Activated CD8-positive, alpha-beta memory T cell treated with anti-CD3 and anti-CD28 coated beads, Interleukin-2, amount 50 U/mL, for 1 hour (primary cell): Measurements from ENCODE around the gene COA5.
"Not testable (repeated sequence)": the region's sequence is repeated elsewhere in the genome, so short reads cannot be mapped to it uniquely, and the experiment has no call there.

Experiments used
- DNase-seq: peaks from one replicate; pipeline ENCODE4 v3.0.0-alpha.2; 2020; ENCODE audit errors: extremely low read depth

Gene COA5

DNA sequence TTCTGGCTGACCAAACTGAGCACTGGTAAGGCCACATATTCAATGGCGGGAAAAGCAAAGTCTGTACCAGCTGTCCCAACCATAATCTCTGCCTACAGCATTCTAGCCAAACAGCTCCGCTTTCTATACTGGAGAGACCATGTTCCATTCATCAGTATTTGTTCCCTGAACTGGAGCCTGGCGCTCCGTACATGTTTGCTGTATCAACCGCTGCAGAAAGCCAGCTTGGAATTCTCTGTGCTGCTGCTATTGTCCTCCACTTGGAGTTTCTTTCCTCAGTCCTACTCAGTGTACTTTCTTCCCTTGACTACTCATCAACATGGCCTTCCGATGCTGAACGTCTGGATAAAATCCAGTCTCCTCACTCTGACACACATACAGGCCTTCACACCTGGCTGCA, 1.9 kb downstream of the COA5 start:
- no peak for DNase-seq

DNA sequence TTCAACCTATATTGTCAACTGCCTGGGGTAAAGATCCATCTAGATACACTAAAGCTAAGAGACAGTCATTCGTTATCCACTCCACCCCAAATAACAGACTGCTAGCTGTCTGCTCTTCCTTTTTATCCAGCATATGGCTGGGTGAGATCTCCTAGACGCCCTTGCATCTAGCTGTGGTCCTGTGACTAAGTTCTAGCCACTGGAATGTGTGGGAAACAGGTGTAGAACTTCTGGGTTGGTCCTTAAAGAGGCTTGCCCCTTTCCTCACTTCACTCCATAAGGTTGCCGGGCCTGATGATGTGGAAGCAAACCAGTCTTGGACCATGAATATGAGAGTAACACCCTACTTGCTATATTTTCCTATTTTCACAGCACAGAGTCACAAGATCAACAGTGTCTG, 3.2 kb downstream of the COA5 start:
- no peak for DNase-seq

DNA sequence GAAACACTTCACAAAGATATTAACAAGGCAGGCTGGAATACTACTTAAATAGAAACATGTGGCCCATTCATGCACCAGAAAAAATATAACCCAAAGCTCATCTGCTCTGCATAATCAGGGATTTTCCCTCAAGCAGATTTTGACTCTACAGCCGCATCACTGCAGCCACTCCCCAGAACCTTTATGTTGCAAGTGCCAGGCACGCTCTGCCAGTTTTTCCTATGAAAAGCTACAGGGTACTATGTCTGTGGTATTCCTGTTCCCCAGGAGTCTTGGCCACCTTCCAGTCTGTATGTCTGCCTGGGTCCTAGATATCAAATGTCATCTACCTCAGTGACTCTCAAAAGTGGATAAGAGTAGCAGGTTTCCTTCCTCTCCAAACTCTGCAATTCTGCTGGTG, 3.8 kb downstream of the COA5 start:
- no peak for DNase-seq

DNA sequence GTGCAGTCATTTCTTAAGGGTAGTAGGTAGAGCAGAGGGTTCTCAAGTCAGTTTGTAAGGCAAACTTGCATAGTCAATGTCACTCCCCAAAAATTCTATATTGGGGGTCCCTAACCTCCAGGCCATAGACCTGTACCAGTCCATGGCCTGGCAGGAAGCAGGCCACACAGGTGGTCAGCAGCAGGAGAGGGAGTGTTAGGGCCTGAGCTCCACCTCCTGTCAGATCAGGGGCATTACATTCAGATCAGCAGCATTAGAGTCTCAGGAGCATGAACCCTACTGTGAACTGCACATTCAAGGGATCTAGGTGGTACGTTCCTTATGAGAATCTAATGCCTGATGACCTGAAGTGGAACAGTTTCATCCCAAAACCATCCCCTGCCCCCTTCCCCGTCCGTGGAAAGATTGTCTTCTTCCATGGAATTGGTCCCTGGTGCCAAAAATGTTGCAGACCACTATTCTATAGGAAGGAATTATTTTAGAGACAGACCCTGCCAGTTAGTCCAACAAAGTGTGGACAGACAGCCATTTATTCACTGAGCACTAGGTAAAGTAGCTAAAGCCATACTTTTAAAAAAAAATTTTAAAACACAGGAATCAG, 6.7 kb downstream of the COA5 start:
- DNase-seq = no peak

DNA sequence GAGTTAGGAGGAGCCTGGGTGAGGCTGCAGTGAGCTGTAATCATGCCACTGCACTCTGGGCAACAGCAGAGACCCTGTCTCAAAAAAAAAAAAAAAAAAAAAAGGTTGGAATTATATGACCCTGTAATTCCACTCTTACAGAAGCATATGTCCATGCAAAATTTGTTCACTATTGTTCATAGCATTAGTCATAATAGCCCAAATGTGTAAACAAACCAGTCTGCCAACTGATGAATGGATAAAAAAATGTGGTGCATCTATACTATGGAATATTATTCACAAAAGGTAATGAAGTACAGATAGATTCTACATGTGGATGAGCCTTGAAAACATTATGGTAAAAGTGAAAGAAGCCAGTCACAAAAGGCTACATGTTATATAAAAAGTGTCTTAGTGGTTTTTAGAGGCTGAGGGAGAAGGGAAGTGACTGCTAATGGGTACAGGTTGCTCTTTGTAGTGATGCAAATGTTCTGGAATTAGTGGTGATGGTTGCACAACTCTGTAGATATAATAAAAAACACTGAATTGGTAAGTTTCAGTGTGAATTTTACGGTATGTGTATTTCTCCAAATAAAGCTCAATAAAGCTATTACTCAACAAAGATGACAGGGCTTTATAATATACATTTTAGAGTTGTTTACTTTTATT, 9.4 kb downstream of the COA5 start:
- DNase-seq = no peak

DNA sequence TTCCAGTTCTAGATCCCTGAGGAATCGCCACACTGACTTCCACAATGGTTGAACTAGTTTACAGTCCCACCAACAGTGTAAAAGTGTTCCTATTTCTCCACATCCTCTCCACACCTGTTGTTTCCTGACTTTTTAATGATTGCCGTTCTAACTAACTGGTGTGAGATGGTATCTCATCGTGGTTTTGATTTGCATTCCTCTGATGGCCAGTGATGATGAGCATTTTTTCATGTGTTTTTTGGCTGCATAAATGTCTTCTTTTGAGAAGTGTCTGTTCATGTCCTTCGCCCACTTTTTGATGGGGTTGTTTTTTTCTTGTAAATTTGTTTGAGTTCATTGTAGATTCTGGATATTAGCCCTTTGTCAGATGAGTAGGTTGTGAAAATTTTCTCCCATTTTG, 13.6 kb downstream of the COA5 start:
- not testable (repeated sequence) for DNase-seq

DNA sequence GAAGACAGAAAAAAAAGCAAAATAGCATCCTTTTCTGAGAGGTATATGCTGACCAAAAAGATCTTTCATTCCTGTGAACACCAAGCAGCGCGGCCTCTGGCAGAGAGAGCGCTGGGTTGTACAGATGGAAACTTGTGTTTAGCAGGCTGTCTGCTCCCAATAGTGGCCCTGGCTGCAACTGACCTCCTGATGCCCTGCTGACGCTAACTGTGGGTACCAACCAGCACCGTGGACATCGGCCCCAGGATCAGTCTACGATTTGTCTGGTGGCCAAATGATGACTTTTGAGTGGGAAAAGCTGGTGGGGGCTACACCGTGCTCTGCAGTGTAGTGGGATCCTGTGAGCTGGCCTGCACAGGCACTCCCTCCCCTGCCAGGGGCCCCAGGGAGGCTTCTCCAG, 15.7 kb downstream of the COA5 start:
- DNase-seq = no peak

DNA sequence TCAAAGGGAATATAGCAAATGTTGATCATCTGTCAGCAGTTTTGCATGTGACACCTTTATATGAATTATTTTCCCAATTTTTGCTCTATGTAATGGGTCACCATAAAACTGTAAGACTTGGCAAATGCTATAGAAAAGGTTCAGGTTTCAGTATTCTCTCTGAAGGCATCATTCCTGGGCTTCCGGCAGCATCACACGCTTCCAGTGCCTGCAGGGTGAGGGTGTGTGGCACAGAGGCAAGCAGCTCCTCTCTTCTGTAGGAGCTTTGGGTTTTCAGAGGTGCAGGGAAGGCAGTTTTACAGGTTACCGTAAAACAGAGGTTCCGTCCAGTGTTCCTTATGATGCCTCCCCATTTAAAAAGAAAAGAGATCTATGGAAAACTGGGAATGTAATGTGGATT, 18.8 kb downstream of the COA5 start:
- DNase-seq = no peak

DNA sequence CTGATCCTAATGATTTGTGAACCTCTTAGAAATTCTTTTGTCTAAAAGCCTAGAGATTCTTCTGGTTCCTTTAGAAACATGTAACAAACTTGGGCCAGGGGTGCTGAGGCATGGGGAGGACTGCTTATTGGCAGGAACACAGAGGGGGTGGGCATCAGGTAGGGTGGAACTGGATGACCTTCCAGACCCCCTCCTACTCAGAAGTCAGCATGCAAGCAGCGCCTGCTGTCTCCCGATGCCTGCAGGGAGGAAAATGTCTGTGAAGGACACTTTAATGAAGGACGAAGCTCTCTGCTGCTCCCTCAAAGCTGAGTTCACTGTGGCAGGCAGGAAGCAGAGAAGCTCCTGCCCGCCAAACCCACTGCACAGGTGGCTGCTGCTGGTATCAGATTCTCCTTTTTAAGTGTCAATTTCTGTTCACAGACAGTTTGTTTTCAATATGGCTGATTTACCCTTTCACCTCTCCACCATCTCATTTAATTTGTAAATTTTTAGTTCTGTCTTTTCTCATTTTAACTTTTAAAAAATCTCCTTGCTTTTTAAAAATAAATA, 19.4 kb downstream of the COA5 start:
- no peak for DNase-seq

DNA sequence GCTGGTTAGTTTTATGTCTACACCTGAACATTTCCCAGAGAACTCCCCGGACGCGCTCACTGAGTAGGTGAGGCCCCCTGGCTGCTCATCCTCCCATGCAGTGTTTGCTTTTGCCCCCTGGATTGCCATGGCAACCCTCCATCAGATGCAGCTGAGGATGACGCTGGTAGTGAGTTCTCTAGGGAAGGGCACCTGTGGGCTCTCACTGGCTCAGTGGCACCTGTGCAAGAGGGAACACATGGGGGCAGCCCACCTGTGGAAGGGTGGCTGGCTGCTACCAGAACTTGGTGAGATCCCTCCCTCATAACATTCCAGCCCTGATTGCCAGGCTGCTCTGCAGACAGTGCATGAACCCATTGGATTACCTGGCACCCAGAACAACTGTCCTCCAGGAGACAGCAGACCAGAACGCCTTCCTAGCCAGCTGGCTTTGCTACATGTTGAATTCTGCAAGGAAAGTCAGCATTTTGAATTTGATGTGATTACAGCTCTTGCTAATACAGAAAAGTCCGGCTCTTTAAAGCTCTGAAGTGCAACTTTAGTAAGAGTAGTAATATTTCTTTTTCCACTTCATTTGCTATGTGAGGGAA, 21.7 kb downstream of the COA5 start:
- no peak for DNase-seq

DNA sequence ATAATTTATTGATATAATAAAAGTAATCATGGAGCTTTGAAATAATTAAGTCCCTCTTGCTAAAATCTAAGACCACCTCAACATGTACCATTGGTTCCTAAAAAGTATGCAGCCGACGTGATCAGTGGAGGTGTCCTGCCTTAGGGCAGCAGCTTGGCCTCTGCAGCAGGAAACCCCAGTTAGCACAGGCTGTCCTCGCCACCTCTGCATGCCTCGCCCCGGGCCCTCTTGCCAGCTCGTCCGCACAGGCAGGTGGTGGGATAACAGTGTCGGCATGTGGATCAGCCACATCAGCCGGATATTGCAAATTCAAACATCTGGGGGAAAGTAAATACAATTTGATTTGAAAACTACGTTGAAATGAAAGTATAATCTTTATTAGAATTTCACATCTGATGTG, 22.9 kb downstream of the COA5 start:
- DNase-seq = no peak

DNA sequence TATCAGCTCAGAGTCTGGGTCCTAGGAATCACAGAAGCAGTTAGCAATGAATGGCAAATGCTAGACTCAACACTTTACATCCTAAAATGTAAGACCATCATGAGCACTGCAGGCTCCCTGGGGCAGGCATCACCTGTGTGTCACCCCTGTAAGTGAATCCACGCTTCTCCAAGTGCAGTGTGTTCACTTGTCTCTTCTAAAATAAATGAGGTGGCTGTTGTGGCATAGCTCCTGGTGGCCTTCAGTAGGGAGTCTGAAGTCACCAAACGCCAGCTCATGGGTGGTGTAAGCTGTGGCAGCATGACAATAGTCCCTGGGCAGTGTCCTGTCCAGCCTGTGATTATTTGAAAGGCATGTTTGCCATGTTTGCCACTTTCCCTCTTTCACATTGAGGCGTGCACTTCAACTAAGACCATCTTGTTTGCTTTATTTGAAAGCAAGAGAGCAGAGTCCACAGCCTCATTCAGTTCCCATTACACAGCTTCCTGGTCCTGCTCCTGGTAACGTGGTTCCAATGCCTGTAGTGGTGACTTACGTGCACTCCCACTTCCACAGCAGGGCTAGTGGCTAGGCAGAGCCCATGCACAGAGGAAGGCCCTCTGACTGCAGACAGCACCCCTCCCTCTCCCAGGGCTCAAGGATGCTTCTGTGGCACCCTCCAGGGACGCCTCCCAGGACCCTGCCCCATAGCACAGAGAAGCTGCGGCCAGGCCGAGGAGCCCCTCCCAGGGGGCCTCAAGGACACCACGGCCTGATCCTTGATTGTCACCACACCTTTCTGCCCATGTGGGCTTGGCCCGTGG, 24.3 kb downstream of the COA5 start:
- DNase-seq = no peak

DNA sequence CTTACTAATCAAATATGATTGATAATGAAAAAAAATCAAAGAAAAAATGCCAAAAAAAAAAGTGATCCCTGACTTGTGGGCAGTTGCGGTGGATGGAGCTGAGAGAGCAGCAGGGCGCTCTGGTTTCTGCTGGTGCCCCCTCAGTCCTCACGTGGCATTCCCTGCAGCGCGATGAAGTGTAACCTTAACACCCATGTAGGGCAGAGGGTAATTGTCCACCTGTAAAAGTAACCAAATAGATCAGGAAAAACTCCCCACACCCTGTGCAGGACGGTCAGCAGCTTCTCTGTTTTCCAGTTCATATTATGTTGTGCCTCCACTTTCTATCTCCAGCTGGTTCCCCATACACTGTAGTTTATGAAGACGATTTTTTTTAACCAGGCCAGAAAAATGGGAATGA, 25.0 kb downstream of the COA5 start:
- DNase-seq = no peak

DNA sequence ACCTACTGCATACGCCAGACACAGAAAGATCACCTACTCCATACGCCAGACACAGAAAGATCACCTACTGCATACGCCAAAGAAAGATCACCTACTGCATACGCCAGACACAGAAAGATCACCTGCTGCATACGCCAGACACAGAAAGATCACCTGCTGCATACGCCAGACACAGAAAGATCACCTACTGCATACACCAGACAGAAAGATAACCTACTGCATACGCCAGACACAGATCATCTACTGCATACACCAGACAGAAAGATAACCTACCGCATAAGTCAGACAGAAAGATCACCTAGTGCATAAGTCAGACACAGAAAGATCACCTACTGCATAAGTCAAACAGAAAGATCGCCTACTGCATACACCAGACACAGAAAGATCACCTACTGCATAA, 25.8 kb downstream of the COA5 start:
- DNase-seq = no peak

DNA sequence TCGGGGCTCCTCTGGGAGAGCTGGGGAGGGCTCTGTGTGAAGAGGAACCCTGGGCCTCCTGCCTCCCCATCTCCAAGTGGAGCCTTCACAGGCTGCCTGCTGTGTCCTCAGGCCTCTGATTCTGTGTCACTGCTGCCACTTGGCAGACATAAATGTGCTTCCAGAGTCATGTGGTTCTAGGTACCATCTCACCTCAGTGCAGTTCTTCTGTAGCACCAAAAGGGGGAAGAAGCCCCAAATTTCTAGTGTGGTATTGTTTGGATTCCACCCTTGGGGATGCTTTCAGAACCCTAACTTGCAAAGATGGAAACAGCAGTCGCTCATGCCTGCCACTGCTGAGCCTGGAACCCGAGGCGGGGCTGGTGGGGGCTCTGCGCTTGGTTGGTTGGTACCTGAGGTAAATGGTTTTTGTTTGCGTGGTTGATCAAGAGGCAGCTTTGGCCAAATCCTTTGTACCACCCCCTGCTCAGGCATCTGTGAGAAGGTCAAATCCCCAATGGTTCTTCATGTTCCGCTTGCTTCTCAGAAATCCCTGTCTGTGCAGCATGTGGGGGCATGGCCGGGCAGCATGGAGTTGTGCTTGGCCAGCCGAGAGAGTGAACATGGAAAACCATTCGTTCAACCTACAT, 27.5 kb downstream of the COA5 start:
- DNase-seq = no peak

DNA sequence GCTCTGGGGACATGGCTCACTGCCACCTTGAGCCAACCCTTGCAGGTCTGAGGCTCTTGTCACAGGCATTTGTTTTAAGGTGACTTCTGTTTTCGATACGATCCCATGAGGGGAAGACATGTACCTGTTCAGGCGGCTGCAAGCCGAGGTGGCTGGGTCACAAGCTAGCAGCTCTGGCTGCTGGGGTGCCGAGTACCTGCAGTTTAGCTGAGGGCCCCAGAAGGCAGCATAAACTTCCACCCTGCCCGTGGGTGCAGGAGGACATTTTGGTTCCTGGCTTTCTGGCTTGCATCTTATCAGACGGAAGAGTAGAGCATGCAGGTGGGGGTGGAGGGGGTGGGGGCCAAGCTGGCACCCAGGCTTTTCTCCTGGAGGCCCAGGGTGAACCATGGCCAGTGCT, 28.4 kb downstream of the COA5 start:
- no peak for DNase-seq

DNA sequence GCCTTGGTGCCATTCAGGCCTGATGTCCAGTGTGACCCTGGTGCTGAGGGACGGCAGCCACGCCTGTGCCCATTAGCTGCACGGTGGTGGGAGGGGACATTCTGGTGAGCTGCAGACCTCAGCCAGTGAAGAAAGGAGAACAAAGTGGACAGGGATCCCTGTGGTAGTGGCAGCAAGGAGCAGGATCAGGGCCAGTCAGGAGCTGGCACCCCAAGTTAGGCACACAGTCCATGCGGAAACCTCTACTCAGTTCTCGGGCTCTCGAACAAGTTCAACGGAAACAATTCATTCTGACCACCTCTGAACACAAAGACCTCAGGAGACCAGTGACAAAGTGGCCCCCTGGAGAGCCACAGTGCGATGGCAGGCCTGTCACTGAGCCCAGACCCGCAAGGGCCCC, 30.1 kb downstream of the COA5 start:
- DNase-seq = no peak

DNA sequence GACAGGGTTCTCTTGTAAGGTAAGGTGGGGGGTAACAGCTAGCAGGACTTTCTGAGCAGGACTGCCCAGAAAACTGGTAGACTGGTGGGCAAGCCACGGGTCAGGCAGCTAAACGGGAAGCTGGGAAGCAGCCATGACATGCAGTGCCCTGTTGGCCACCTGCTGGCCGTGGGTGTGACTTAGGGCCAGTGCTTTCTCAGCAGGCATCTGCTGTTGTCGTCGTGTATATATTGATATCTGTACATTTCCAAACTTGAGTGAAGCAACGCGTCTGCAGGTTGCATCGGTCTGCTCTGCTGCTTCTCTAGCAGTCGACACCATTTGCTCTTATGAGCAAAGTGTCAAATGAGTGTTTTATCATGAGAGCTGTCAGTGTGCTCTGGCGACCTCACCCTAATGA, 31.0 kb downstream of the COA5 start:
- DNase-seq = no peak

DNA sequence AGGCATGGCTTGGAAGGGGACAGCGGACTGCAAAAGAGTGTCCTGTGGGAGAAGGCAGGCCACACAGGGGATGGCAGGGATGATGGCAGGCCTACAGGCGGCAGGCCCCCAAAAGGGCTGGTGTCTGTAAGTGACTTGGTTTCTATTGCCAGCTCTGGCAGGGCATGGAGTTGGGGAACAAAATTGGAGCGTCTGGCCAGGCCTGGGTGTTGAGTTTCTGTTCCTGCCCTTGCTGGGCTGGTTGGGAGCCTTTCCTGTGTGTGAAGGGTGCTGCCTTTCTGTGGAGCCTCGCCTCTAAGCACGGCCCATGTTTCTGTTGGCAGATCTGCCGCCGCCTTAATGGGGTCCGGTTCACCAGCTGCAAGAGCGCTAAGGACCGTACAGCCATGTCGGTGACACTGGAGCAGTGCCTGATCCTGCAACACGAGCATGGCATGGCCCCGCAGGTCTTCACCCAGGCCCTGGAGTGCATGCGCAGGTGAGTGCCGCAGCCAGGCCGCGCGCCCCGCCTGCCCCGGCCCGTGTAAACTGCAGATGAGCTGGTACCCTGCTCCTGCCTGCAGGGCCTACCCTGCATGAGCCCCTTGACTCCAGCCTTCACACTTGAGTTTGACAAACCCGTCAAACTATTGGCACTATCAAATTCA, 31.5 kb downstream of the COA5 start:
- no peak for DNase-seq

DNA sequence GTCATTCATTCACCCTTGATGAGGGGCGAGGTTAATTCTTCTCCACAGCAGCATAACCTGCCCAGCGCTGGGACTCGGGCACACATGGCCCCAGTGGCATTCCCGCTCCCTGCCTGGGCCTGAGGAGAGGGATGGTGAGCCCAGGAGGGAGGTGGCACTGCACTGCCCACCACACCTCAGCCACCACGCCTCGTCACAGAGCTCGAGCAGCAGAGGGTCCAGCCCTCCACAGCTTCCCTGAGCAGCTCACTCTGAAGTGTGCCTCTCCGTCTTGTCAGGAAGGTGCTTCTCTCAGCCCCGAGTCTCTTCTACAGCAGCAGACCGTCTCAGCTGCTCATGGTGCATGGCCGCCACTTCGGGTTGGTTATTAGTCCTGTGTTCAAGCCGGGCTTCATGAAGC, 34.9 kb downstream of the COA5 start:
- no peak for DNase-seq

DNA sequence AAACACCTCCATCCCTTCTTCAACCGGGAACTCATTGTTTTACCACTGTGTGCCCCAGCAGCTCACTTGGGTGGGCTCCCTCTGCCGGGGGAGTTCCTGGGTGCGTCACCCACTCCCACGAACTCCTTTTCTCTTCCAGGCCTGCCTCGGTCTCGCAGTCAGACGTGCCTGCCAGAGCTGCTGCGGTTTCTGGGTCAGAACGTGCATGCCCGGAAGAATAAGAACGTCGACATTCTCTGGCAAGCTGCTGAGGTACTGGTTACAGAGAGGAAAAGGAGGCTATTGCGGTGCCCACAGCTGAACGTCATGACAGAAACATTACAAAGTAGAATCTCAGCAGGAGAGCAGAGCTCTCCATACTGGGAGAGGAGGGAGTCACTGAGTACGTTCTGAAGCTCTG, 35.6 kb downstream of the COA5 start:
- no peak for DNase-seq

DNA sequence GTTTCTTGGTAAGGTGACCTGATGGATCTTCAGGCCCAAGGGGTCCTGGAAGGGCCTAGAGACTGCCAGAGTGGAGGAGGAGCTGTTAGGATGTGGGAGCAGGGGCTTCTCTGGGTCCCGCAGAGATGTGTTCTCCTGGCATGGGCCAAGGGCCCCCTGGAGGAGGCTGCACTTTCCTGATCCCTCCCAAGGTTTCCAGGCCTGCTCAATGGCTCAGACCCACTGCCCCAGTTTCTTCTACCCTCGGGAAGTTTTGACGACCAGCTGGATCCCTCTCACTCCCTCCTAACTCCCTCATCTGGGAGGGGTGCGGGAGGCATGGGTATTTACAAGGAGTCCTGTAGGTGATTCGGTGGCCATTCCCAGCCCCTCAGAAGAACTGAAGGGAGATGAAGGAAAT, 36.1 kb downstream of the COA5 start:
- no peak for DNase-seq
